IMR-90 (cell line): ENCODE results near the gene ANKRD13D. TPM values are rescaled to one million over a fixed set of nuclear protein-coding genes. Genes with fewer than 3 reads are reported as not detected.
A peak's percentile ranks its signal among the peaks of the same experiment; 100 is the strongest.

Experiments
- ATAC-seq: fragments of 200-7000 bp; cut with Tn5 transposase; 2 replicates; pipeline ENCODE4 v1.9.1; 2020; ENCODE audit warnings: low read depth, mild to moderate bottlenecking, moderate library complexity
- BruUV-seq: library from RNA; stranded (reverse); fragments of 400-500 nt; replicated peaks from 2 replicates; lab custom pipeline; 2021; lab: Mats Ljungman, UMichigan
- CTCF ChIA-PET: fragments of 300-600 bp; formaldehyde crosslinking; extraction: SDS; loops from one replicate; lab custom pipeline; 2021; ENCODE audit warnings: antibody characterized with exemption; lab: Yijun Ruan, JAX
- POLR2A ChIA-PET: fragments of 300-600 bp; sonication (Branson Sonifier 250); formaldehyde crosslinking; loops from one replicate; lab custom pipeline; 2022; ENCODE audit warnings: antibody characterized with exemption; ENCODE audit not compliant: unreplicated experiment; lab: Charles Lee
- DNase-seq: peaks from one replicate; pipeline ENCODE4 v3.0.0; 2013
- H2AFZ ChIP-seq: replicated peaks from 2 replicates; pipeline ENCODE3; 2013; ENCODE audit warnings: low read length, mild to moderate bottlenecking; ENCODE audit not compliant: poor library complexity
- H2AK5ac ChIP-seq: 2 replicates; pipeline ENCODE4 v1.6.1; 2013; ENCODE audit warnings: low read depth, low read length, inconsistent platforms
- H2AK9ac ChIP-seq: replicated peaks from 2 replicates; pipeline ENCODE3; 2013; ENCODE audit warnings: mild to moderate bottlenecking, low read depth, low read length, moderate library complexity; ENCODE audit not compliant: poor library complexity
- H2BK120ac ChIP-seq: 2 replicates; pipeline ENCODE4 v1.6.1; 2013; ENCODE audit warnings: low read depth, low read length, inconsistent platforms
- H2BK15ac ChIP-seq: 3 replicates; pipeline ENCODE4 v1.6.1; 2013; ENCODE audit warnings: low read depth, low read length, inconsistent platforms
- H2BK20ac ChIP-seq: 2 replicates; pipeline ENCODE4 v1.6.1; 2013; ENCODE audit warnings: low read depth, mild to moderate bottlenecking, inconsistent platforms, low read length, moderate library complexity
- H2BK5ac ChIP-seq: 2 replicates; pipeline ENCODE4 v1.6.1; 2013; ENCODE audit warnings: mild to moderate bottlenecking, low read depth, low read length, inconsistent platforms; ENCODE audit not compliant: poor library complexity, severe bottlenecking
- H3K14ac ChIP-seq: replicated peaks from 2 replicates; pipeline ENCODE4 v1.6.1; 2013; ENCODE audit warnings: low read depth, low read length, inconsistent platforms
- H3K18ac ChIP-seq: 2 replicates; pipeline ENCODE4 v1.6.1; 2013; ENCODE audit warnings: low read depth, low read length, control low read depth
- H3K23ac ChIP-seq: 2 replicates; pipeline ENCODE4 v1.6.1; 2013; ENCODE audit warnings: low read depth, low read length, inconsistent platforms
- H3K27ac ChIP-seq: 2 replicates; pipeline ENCODE4 v1.5.1; 2013; ENCODE audit warnings: mild to moderate bottlenecking, control low read depth, low read length; ENCODE audit not compliant: insufficient read depth
- H3K27me3 ChIP-seq: 2 replicates; pipeline ENCODE4 v1.6.1; 2013; ENCODE audit warnings: low read length; ENCODE audit not compliant: control insufficient read depth, insufficient read depth
- H3K36me3 ChIP-seq: 2 replicates; pipeline ENCODE4 v1.6.1; 2013; ENCODE audit warnings: low read length, mixed read lengths; ENCODE audit not compliant: control insufficient read depth, insufficient read depth
- H3K4ac ChIP-seq: 2 replicates; pipeline ENCODE4 v1.6.1; 2013; ENCODE audit warnings: low read depth, low read length, inconsistent platforms
- H3K4me1 ChIP-seq: 2 replicates; pipeline ENCODE4 v1.6.1; 2013; ENCODE audit warnings: low read length, mixed read lengths; ENCODE audit not compliant: control insufficient read depth, insufficient read depth
- H3K4me2 ChIP-seq: 2 replicates; pipeline ENCODE4 v1.6.1; 2013; ENCODE audit warnings: low read depth, mild to moderate bottlenecking, control low read depth, low read length, moderate library complexity
- H3K4me3 ChIP-seq: 2 replicates; pipeline ENCODE4 v1.5.1; 2013; ENCODE audit warnings: low read depth, mild to moderate bottlenecking, control low read depth, low read length, moderate library complexity; ENCODE audit not compliant: insufficient read depth
- H3K56ac ChIP-seq: 2 replicates; pipeline ENCODE4 v1.6.1; 2013; ENCODE audit warnings: low read length, inconsistent platforms; ENCODE audit not compliant: insufficient read depth; ENCODE audit errors: extremely low read depth
- H3K79me1 ChIP-seq, 2 experiments: 2 replicates each; pipeline ENCODE4 v1.6.1; 2013; ENCODE audit warnings: low read length in 2 of 2, inconsistent platforms in 1 of 2, low read depth in 1 of 2
- H3K9ac ChIP-seq: 2 replicates; pipeline ENCODE4 v1.6.1; 2013; ENCODE audit warnings: low read depth, low read length, control low read depth
- H3K9me1 ChIP-seq: 2 replicates; pipeline ENCODE4 v1.6.1; 2013; ENCODE audit warnings: low read length, inconsistent platforms; ENCODE audit not compliant: insufficient read depth
- H3K9me3 ChIP-seq: 2 replicates; pipeline ENCODE4 v1.6.1; 2013; ENCODE audit warnings: low read length; ENCODE audit not compliant: control insufficient read depth, insufficient read depth
- H4K20me1 ChIP-seq: 2 replicates; pipeline ENCODE4 v1.6.1; 2013; ENCODE audit warnings: low read length, inconsistent platforms; ENCODE audit not compliant: insufficient read depth
- H4K5ac ChIP-seq: 2 replicates; pipeline ENCODE4 v1.6.1; 2013; ENCODE audit warnings: mild to moderate bottlenecking, low read depth, low read length, control low read depth
- H4K8ac ChIP-seq, 2 experiments: 2 replicates each; pipeline ENCODE4 v1.6.1; 2013; ENCODE audit warnings: low read depth in 2 of 2, low read length in 2 of 2, control low read depth in 1 of 2, inconsistent platforms in 1 of 2
- H4K91ac ChIP-seq: 2 replicates; pipeline ENCODE4 v1.6.1; 2013; ENCODE audit warnings: low read depth, low read length, inconsistent platforms; ENCODE audit not compliant: insufficient read depth
- CEBPB ChIP-seq: IDR thresholded peaks from 2 replicates; pipeline ENCODE4 v1.6.1; 2012; ENCODE audit warnings: low read depth, low read length, improper control_type of control experiment
- FOS ChIP-seq: fragments of 150-350 bp; IDR thresholded peaks from 2 replicates; pipeline ENCODE4 v1.6.1; 2016; ENCODE audit warnings: low read depth, low read length
- MAFK ChIP-seq: IDR thresholded peaks from 2 replicates; pipeline ENCODE4 v1.6.1; 2012; ENCODE audit warnings: low read depth, low read length, improper control_type of control experiment
- MXI1 ChIP-seq: IDR thresholded peaks from 2 replicates; pipeline ENCODE4 v1.6.1; 2012; ENCODE audit warnings: low read depth, mild to moderate bottlenecking, low read length, moderate library complexity, borderline replicate concordance
- SMC3 ChIP-seq: fragments of 150-350 bp; IDR thresholded peaks from 2 replicates; pipeline ENCODE4 v1.6.1; 2016; ENCODE audit warnings: low read depth, mild to moderate bottlenecking, antibody characterized with exemption, low read length, moderate library complexity
- WGBS, 2 experiments: methylation state at CpG; one replicate each; pipeline versions ENCODE4 v1.1.5 to v1.1.7; 2013; ENCODE audit warnings: missing lambda C conversion rate in 2 of 2; ENCODE audit not compliant: insufficient read length in 1 of 2; ENCODE audit errors: extremely low coverage in 2 of 2; 5-methylcytosine and 5-hydroxymethylcytosine counted together
- dilution Hi-C: fragments of 300-500 bp; cut with HindIII; formaldehyde crosslinking; loops from one replicate; pipeline ENCODE4 v1.14.3; 2018; ENCODE audit warnings: low sequenced_read_pairs; ENCODE audit not compliant: unreplicated experiment
- in situ Hi-C: fragments of 300-500 bp; cut with MboI; formaldehyde crosslinking; loops from 3 replicates; pipeline ENCODE4 v1.14.3; 2019; ENCODE audit warnings: low sequenced_read_pairs, inconsistent platforms, mixed read lengths
- intact Hi-C: fragments of 100-400 bp; cut with micrococcal nuclease; formaldehyde crosslinking; loops from 2 replicates; pipeline ENCODE4 v1.10.0; 2022
- polyA plus RNA-seq, 3 experiments: library from polyadenylated mRNA; depleted of rRNA; stranded (reverse); fragments of >200 nt; gene quantifications; 2 replicates each; pipeline ENCODE4 v1.2.3, GENCODE V29; 2012; ENCODE audit warnings: low replicate concordance in 1 of 3
- total RNA-seq: library from RNA; depleted of rRNA; stranded (reverse); fragments of >200 nt; gene quantifications from 2 replicates; pipeline ENCODE4 v1.2.3, GENCODE V29; 2012
- TF ChIP-seq, protein P1 (sequence below): fragments of 150-350 bp; IDR thresholded peaks from 2 replicates; pipeline ENCODE4 v1.6.1; 2017; ENCODE audit warnings: mild to moderate bottlenecking, antibody characterized with exemption, low read length, low read depth
- TF ChIP-seq, protein P2 (sequence below): conservative IDR thresholded peaks from 2 replicates; pipeline ENCODE4 v1.5.1; 2012; ENCODE audit warnings: mild to moderate bottlenecking, low read depth, low read length, improper control_type of control experiment

The ANKRD13D gene
- total and polyA plus RNA-seq, 2 of the 4 experiments (the other 2 are of a cell fraction), result 7.3 to 38.4 TPM

DNA sequence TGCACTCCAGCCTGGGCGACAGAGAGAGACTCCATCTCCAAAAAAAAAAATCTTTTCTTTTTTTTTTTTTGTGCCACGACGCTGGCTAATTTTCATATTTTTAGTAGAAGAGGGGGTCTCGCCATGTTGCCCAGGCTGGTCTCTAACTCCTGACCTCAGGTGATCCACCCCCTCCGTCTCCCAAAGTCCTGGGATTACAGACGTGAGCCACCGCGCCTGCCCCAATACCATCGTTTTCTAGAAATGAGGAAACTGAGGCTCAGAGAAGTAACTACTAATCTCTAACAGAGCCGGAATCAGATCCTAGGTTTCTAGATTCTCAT lies 27.7 kb downstream of the ANKRD13D start:
- Histone ChIP-seq H3K36me3 (no peaks in the 10 kb centered on the region; the same call in 1 of the 2 replicates), H2AFZ (peak overlapping the region; percentile 98), H4K20me1 (no peaks in the 10 kb centered on the region; the same call in 1 of the 2 replicates), H3K4me2 (peak overlapping the region; percentile 59), H3K14ac (0 out of 2 replicates have a peak overlapping the region, but pooled peaks have one; percentile 45), H2AK9ac (no peak overlapping the region), H3K4me3 (peak overlapping the region; percentile 67), H3K4me1 (0 out of 2 replicates have a peak, but pooled peaks cover 2% of the 10 kb centered on the region), H3K18ac (peak overlapping the region; percentile 16; the same call in 1 of the 2 replicates), H3K9me1 (peaks cover 3% of the 10 kb centered on the region; the same call in 1 of the 2 replicates), H2BK5ac (peak overlapping the region; percentile 47), H4K91ac (no peak overlapping the region), H2AK5ac (no peak overlapping the region), H3K9ac (peak overlapping the region; percentile 43), H2BK15ac (no peak overlapping the region), H4K8ac (peak overlapping the region; percentile 22 to 90; a peak in 2 of 4 replicates), H3K23ac (0 out of 2 replicates have a peak overlapping the region, but pooled peaks have one; percentile 18), H2BK20ac (no peak overlapping the region), H3K79me1 (no peaks in the 10 kb centered on the region; a peak in 1 of 4 replicates), H3K4ac (peak overlapping the region; percentile 54), H4K5ac (peak overlapping the region; percentile 51), H2BK120ac (peak overlapping the region; percentile 9; the same call in 1 of the 2 replicates), H3K27ac (peak overlapping the region; percentile 42), H3K9me3 (no peaks in the 10 kb centered on the region), H3K27me3 (no peaks in the 10 kb centered on the region), H3K56ac (no peak overlapping the region)
- intact Hi-C loops (loop anchor here (1.0 kb wide), 3 partner anchors 51 to 236 kb away; partner anchors contain the start of gene GRK2), in situ Hi-C loops (loop anchor here (5.0 to 10.0 kb wide), 2 partner anchors 55 to 232 kb away; no protein-coding TSS in a partner anchor), dilution Hi-C loops (no loop called here)
- BruUV-seq, result no TSS peak
- ChIA-PET POLR2A (interaction anchor here (1.4 kb wide), 1 partner anchor 55 kb away, joined by 7 read pairs; no protein-coding TSS in a partner anchor), CTCF (interaction anchor here (0.7 to 1.6 kb wide), 12 partner anchors 8 to 236 kb away, joined by 3 to 13 read pairs (median 5); partner anchors contain the start of genes GRK2 and SSH3)
- ATAC-seq (no peak), DNase-seq (no peak)
- no peak for TF ChIP-seq FOS
- no peak for TF ChIP-seq MAFK
- no peak for TF ChIP-seq MXI1
- TF ChIP-seq, protein P1, sequence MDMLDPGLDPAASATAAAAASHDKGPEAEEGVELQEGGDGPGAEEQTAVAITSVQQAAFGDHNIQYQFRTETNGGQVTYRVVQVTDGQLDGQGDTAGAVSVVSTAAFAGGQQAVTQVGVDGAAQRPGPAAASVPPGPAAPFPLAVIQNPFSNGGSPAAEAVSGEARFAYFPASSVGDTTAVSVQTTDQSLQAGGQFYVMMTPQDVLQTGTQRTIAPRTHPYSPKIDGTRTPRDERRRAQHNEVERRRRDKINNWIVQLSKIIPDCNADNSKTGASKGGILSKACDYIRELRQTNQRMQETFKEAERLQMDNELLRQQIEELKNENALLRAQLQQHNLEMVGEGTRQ, result no peak
- TF ChIP-seq, protein P2, sequence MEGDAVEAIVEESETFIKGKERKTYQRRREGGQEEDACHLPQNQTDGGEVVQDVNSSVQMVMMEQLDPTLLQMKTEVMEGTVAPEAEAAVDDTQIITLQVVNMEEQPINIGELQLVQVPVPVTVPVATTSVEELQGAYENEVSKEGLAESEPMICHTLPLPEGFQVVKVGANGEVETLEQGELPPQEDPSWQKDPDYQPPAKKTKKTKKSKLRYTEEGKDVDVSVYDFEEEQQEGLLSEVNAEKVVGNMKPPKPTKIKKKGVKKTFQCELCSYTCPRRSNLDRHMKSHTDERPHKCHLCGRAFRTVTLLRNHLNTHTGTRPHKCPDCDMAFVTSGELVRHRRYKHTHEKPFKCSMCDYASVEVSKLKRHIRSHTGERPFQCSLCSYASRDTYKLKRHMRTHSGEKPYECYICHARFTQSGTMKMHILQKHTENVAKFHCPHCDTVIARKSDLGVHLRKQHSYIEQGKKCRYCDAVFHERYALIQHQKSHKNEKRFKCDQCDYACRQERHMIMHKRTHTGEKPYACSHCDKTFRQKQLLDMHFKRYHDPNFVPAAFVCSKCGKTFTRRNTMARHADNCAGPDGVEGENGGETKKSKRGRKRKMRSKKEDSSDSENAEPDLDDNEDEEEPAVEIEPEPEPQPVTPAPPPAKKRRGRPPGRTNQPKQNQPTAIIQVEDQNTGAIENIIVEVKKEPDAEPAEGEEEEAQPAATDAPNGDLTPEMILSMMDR, result no peak
- no peak for TF ChIP-seq CEBPB
- no peak for TF ChIP-seq SMC3
- 0% methylated on average over 1 of the region's 10 CpGs; no CpG with 5 or more reads in 1 of the 2 experiments for WGBS, 2 experiments
